ENCODE data around the gene MEF2D.

DNA sequence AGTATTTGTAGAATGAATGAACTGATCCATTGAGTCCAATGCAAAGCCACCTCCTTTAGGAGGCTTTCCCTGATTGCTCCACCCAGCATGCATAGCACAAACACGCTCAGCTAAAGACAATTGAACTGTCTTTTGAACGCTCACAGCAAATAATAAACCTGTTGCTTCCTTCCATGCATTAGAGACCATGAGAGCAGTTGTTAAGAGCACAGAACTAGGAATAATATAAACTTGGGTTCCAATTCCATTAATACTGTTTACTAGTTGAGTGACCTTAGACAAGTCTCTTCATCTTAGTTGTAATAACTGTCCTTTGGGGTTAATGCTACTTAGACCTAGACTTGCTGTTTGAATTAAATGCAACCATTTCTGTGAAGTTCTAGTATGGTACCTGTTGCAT, 5.9 kb upstream of the MEF2D start:
- no peak for TF ChIP-seq POLR2A (IDR thresholded peaks at IDR 0.05)
- TF ChIP-seq, protein P1, sequence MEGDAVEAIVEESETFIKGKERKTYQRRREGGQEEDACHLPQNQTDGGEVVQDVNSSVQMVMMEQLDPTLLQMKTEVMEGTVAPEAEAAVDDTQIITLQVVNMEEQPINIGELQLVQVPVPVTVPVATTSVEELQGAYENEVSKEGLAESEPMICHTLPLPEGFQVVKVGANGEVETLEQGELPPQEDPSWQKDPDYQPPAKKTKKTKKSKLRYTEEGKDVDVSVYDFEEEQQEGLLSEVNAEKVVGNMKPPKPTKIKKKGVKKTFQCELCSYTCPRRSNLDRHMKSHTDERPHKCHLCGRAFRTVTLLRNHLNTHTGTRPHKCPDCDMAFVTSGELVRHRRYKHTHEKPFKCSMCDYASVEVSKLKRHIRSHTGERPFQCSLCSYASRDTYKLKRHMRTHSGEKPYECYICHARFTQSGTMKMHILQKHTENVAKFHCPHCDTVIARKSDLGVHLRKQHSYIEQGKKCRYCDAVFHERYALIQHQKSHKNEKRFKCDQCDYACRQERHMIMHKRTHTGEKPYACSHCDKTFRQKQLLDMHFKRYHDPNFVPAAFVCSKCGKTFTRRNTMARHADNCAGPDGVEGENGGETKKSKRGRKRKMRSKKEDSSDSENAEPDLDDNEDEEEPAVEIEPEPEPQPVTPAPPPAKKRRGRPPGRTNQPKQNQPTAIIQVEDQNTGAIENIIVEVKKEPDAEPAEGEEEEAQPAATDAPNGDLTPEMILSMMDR (IDR thresholded peaks at IDR 0.05 in 8 of 11, conservative IDR thresholded peaks at IDR 0.05 in 3 of 11), result no peak
- no peak for TF ChIP-seq POLR2AphosphoS5 (IDR thresholded peaks at IDR 0.05)

Measured in spleen (tissue), 7 donors.